Amniotic stem cell (primary cell): Measurements from ENCODE around the gene VEZF1.
A peak's percentile ranks its signal among the peaks of the same experiment; 100 is the strongest.

Source experiments
- DNase-seq: peaks from one replicate; lab custom pipeline; 2025; lab: John Stamatoyannopoulos, UW

The VEZF1 gene

DNA sequence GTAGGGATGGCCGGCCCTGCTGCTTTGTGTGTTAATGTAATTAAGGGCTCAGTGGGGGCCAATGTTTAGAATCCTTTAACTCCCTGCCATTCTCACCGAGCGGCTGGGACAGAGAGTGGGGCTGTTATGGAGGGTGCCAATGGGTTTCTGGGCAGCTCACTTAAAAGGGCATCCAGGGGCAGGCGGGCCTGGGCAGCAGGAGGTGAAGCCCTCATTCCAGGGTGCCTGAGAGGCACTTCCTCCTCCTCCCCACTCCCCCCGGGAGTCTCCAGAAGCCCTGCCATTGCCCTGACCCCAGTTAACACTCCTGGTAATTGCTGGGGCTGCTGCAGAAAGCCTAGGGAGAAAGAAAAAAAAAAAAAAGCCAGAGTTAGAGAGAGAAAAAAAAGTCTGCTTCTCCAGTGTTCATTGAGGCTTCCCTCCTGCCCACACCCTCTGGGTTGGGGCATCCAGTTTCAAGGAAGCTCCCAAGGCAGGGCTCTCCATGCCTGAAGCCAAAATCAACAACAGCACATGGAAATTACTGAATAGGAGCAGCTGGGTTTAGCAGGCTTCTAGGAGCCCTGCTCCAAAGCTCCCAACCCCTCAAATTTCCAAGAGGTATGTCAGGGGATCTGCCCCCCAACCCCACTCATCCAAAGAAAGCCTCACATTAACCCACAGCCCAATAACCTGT is 60.9 kb downstream of the VEZF1 start:
- peak; percentile 35 for DNase-seq

DNA sequence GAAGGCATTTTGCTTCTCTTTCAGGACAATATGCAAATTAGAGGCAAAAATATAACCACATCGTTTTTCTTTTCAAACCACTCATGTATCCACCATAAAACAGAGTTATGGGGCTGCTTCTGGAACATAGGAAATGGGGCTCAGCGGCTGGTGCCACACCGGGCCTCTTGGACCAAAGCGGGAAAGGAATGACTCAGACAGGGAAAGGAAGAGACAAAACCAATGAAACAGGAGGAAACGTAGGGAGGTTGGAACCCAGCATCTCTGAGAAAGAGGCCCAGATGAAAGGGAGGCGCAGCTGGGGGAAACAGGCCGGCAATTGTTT is 61.4 kb downstream of the VEZF1 start:
- no peak for DNase-seq

DNA sequence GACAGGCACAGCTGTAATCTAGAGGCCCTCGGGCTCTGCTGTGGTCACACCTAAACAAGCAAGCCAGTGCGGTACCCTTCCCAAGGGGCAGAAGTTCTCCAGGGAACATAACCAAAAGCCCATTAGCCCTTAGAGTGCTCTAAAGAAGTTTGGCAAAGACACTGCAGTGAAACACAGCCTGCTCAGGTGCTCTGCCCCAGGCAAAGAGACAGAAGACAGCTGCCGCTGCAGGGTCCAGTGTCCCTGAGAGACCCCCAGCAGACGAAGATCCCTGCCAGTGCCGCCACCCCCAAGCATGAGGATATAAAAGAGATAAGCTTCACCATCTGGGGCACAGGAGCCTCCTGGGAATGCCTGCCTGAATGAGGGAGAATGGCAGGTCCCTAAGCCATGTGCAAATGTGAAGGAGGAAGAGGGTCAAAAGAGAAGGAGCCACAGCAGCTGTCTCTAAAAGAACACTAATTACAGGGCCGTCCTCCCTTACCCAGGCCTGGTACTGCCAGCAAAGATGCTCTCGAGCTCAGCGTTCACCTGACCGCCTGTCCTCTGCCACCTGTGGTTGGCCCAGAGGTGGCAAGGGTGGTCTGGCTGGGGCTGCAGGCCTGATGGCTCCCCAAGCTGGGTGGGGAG is 62.6 kb downstream of the VEZF1 start:
- no peak for DNase-seq

DNA sequence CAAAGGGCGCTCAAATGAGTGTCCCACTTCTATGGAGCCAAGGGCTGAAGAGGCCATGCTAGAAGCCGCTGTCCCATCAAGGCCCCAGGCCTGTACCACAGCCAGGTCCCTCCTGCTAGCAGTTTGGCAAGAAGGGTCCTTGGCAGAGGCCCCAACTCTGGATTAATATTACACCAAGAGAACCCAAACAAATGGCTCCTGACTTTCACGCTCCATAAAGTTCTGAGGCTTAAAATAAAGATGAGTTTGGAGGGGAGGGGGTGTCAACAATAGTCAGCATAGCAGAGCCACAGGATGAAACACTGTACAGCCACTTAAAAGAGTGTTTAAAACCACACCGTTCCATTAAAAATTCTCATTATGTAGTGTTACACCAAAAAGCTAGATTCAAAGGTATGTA is 63.4 kb downstream of the VEZF1 start:
- DNase-seq = no peak
